HL-60 (cell line): Measurements from ENCODE around the gene KCNV2.

Source experiments
- CTCF ChIP-seq: IDR thresholded peaks from one replicate; pipeline ENCODE4 v1.5.1; 2011; ENCODE audit warnings: low read length, control low read depth, inconsistent platforms; ENCODE audit not compliant: insufficient read depth
- GABPA ChIP-seq: IDR thresholded peaks from 2 replicates; pipeline ENCODE4 v1.6.1; 2012; ENCODE audit warnings: low read depth
- POLR2AphosphoS5 ChIP-seq: IDR thresholded peaks from 2 replicates; pipeline ENCODE4 v1.6.1; 2012; ENCODE audit warnings: low read depth
- REST ChIP-seq: IDR thresholded peaks from 2 replicates; pipeline ENCODE4 v1.6.1; 2012; ENCODE audit warnings: low read depth; ENCODE audit not compliant: insufficient replicate concordance
- SPI1 ChIP-seq: IDR thresholded peaks from 2 replicates; pipeline ENCODE4 v1.6.1; 2012; ENCODE audit warnings: low read depth, mild to moderate bottlenecking, borderline replicate concordance

- TF ChIP-seq POLR2AphosphoS5, result no peak
- no peak for TF ChIP-seq CTCF
- TF ChIP-seq GABPA, result no peak
- TF ChIP-seq SPI1, result no peak
- no peak for TF ChIP-seq REST
Observed at GRCh38 chr9:2700909-2701550, 16.3 kb upstream of the KCNV2 start.
